HL-60 (cell line): ENCODE data around the gene CFAP299.
"Not testable (repeated sequence)": the region's sequence is repeated elsewhere in the genome, so short reads cannot be mapped to it uniquely, and the experiment has no call there.

Experiments used
- DNase-seq, 2 experiments: peaks; one replicate each; pipeline ENCODE4 v3.0.0-alpha.2; 2010 to 2020; ENCODE audit warnings: low read depth in 1 of 2, low spot score in 1 of 2
- H3K27ac ChIP-seq: fragments of 250-450 bp; sonication (Bioruptor Pico); replicated peaks from 2 replicates; pipeline ENCODE4 v1.5.1; 2020; ENCODE audit warnings: mild to moderate bottlenecking, moderate library complexity
- H3K27me3 ChIP-seq: fragments of 250-450 bp; sonication (Bioruptor Pico); 2 replicates; pipeline ENCODE4 v1.5.1; 2021; ENCODE audit warnings: mild to moderate bottlenecking, moderate library complexity; ENCODE audit not compliant: insufficient read depth, poor library complexity, severe bottlenecking
- H3K4me3 ChIP-seq: replicated peaks from 2 replicates; pipeline ENCODE4 v1.5.1; 2011; ENCODE audit warnings: mild to moderate bottlenecking, control low read depth, low read length; ENCODE audit not compliant: insufficient read depth
- CTCF ChIP-seq: IDR thresholded peaks from one replicate; pipeline ENCODE4 v1.5.1; 2011; ENCODE audit warnings: low read length, control low read depth, inconsistent platforms; ENCODE audit not compliant: insufficient read depth
- GABPA ChIP-seq: IDR thresholded peaks from 2 replicates; pipeline ENCODE4 v1.6.1; 2012; ENCODE audit warnings: low read depth
- POLR2AphosphoS5 ChIP-seq: IDR thresholded peaks from 2 replicates; pipeline ENCODE4 v1.6.1; 2012; ENCODE audit warnings: low read depth
- REST ChIP-seq: IDR thresholded peaks from 2 replicates; pipeline ENCODE4 v1.6.1; 2012; ENCODE audit warnings: low read depth; ENCODE audit not compliant: insufficient replicate concordance
- SPI1 ChIP-seq: IDR thresholded peaks from 2 replicates; pipeline ENCODE4 v1.6.1; 2012; ENCODE audit warnings: low read depth, mild to moderate bottlenecking, borderline replicate concordance

Gene CFAP299

GRCh38 chr4:80730158-80730557, 394.6 kb downstream of the CFAP299 start:
- no peaks in the 10 kb centered on the region for H3K27me3 ChIP-seq
- TF ChIP-seq CTCF (no peak), GABPA (no peak), SPI1 (no peak), REST (no peak), POLR2AphosphoS5 (no peak)
- H3K4me3 ChIP-seq: no peak overlapping the region
- H3K27ac ChIP-seq: no peak overlapping the region
- no peak for DNase-seq

- Histone ChIP-seq H3K27ac (no peak overlapping the region), H3K4me3 (no peak overlapping the region), H3K27me3 (no peaks in the 10 kb centered on the region)
- no peak for TF ChIP-seq REST
- TF ChIP-seq SPI1: no peak
- no peak for TF ChIP-seq CTCF
- no peak for TF ChIP-seq POLR2AphosphoS5
- TF ChIP-seq GABPA: no peak
- DNase-seq: no peak
These were observed 395.9 kb downstream of the CFAP299 start for GRCh38 chr4:80731436-80731835.

GRCh38 chr4:80732010-80732409, 396.5 kb downstream of the CFAP299 start:
- DNase-seq: no peak
- TF ChIP-seq REST (no peak), SPI1 (no peak)
- Histone ChIP-seq H3K27me3 (no peaks in the 10 kb centered on the region), H3K27ac (no peak overlapping the region), H3K4me3 (no peak overlapping the region)

- Histone ChIP-seq H3K27me3 (no peaks in the 10 kb centered on the region), H3K27ac (no peak overlapping the region), H3K4me3 (no peak overlapping the region)
- DNase-seq: no peak
- no peak for TF ChIP-seq SPI1
- no peak for TF ChIP-seq REST
- TF ChIP-seq CTCF: no peak
- TF ChIP-seq POLR2AphosphoS5: no peak
- TF ChIP-seq GABPA: no peak
These were observed 404.8 kb downstream of the CFAP299 start for GRCh38 chr4:80740375-80740774.

- H3K27ac ChIP-seq, DNase-seq, H3K4me3 ChIP-seq, H3K27me3 ChIP-seq: not testable (repeated sequence)
These were observed 414.0 kb downstream of the CFAP299 start for GRCh38 chr4:80749558-80749957.
